Myometrial cell (primary cell): ENCODE results near the gene MED7. TPM values are rescaled to one million over a fixed set of nuclear protein-coding genes. Genes with fewer than 3 reads are reported as not detected.

Experiments used
- total RNA-seq: library from RNA; depleted of rRNA; stranded (reverse); fragments of >200 nt; gene quantifications from 2 replicates; pipeline ENCODE4 v1.2.3, GENCODE V29; 2015

MED7 gene, protein sequence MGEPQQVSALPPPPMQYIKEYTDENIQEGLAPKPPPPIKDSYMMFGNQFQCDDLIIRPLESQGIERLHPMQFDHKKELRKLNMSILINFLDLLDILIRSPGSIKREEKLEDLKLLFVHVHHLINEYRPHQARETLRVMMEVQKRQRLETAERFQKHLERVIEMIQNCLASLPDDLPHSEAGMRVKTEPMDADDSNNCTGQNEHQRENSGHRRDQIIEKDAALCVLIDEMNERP
- total RNA-seq: 12.4 and 18.2 TPM in 2 replicates

DNA sequence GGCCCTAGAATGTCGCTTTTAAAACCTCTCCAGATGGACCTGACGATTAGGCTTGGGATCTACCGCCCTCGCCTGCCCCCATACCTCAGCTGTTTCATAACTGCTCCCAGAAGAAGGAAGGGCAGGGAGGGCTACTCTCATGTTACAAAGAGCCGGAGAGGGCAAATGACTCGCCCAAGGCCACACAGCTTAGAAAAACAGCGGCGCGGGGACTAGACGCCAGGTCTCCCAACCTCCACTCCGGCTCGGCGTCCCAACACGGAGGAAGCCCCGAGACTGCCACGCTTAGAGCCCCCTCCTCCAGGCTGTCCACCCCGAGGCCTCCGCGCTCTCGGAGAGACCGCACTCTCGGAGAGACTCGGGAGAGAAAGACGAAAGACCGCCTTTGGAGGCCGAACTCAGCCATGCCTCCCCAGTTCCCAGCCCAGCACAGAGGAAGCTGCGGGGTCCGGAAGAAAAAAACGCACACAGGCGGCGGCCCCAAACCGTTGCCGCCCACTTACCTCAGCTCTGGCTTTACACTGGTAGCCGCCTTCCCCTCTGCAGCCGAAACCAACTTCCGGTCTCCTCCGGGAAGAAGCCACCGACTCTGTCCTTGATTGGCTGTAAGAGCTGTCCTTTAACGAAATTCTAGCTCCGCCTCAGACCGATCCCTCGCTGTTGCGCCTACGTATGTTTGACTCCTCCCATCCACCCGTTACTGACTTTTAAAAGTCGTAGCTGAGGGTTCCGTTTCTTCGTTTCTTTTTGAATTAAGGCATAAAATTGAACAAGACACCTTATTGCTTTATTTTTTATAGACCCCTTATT lies at the start of gene MED7:
Gene MED7, minus strand, starts transcription at position 549 of the 810 bp plus-strand sequence. CDS start 3,434 bp downstream, outside the sequence.

DNA sequence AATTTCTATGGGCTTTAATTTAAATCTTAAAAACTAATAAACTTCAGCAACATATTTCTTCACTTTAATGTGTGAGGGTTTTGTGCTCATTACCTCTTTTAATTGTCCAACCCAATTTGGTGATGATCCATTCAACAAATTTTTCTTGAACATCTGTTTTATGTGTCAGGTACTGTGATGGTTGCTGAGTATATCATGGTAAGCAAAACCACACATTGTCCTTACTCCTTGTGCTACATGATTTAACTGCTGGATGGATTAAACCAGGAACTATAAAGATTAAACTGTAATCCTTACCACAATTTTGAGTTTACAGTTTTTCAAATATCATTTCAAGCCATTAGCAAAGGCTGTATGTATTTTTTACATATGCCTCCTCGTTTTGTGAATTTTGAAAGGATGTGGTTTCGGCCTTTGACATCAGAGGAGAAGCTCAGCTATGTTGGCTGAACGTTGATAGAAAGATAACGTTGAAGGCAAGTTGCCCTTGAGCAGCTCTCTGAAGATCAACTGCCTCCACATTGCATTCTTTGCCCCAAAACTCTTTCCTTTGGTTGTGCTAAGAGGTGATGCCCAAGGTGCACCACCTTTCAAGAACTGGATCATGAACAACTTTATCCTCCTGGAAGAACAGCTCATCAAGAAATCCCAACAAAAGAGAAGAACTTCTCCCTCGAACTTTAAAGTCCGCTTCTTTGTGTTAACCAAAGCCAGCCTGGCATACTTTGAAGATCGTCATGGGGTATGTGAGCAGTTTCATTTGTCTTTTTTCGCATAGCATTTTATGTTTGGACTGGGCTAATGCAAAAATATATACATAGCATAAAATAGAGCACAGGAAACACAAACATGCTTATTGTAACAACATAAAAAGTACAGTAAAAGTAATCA lies 38.0 kb upstream of the MED7 start, which contains the start of gene ITK:
Gene ITK, plus strand, starts transcription at position 467 of the 891 bp plus-strand sequence. Its CDS starts 138 bp downstream, at position 605.

DNA sequence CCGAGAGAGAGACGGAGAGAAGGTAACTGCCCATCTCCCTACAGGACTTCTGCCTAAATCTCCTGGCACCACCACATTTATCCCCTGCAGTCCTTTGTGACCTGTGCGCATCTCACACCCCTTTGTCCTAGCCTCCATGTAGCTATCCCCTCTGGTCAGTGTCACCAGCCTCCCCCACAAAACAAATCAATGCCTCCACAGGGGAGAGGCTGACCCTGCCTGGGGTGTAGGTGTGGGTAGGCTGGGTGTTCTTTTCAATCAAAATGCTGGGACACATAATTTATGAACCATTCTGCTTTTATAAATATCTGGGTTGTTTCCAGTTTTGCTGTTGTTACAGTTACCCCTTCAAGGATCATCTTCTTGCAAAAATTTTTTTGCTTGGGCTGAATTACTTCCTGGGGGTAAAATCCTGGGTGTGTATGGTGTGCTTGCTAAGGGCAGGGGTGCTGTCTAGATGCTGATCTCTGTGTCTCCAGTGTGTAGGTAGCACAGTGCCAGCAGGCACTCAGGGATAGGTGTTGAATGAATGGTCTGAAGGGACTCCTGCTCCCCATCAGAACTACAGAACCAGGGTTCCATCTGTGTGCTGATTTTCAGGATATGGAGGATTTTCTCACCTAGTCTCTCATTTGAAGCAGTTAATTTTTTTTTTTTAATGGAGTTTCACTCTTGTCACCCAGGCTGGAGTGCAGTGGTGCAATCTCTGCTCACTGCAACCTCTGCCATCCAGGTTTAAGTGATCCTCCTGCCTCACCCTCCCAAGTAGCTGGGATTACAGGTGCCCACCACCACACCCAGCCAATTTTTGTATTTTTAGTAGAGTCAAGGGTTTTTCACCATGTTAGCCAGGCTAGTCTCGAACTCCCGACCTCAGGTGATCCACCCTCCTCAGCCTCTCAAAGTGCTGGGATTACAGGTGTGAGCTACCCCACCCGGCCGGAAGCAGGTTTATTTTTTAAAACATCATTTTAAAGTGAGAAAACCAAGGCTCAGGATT lies 23.8 kb upstream of the MED7 start, which contains the start of gene GARIN3:
Gene GARIN3, minus strand, starts transcription at position 51 of the 1,000 bp plus-strand sequence. CDS start 96 bp downstream, outside the sequence.

DNA sequence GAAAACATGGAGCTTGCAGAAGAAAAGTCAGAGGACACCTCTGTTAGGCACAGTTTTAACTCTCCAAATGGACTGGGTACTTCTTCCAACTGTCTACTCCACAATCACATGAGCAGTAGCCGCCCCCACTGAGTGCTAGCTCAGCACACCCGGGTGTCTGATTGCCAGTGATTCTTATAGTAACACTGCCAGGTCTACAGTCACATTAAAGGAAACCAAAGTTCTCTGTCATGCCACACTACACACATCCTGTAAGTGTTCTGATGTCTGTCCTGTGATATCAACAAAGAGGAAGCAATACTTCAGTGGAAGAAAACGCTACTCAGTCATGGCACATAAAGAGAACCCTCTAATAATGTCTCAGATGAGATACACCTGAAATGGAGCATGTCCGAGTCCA lies 33.7 kb downstream of the MED7 start, which contains the start of gene HAVCR2:
Gene HAVCR2, minus strand, starts transcription at position 69 of the 400 bp plus-strand sequence. Its CDS starts 61 bp downstream, at position 8.

Other genes starting within 250 kb of the MED7 start
- not detected in 2 replicates for gene TIMD4, start 179.6 kb downstream of the MED7 start, total RNA-seq
- gene HAVCR1, start 83.7 kb downstream of the MED7 start, total RNA-seq: not detected in 2 replicates
- not detected in 2 replicates for gene HAVCR2, start 33.8 kb downstream of the MED7 start, total RNA-seq
- gene GARIN3, start 23.4 kb upstream of the MED7 start, total RNA-seq: not detected in 2 replicates
- gene ITK, start 38.0 kb upstream of the MED7 start, total RNA-seq: not detected in 2 replicates
- 1.1 and 1.4 TPM in 2 replicates for gene CYFIP2, start 123.3 kb upstream of the MED7 start, total RNA-seq